Keratinocyte (primary cell): ENCODE results near the gene CCDC28B. TPM values are rescaled to one million over a fixed set of nuclear protein-coding genes. Genes with fewer than 3 reads are reported as not detected.

Experiments
- DNase-seq: peaks from one replicate; pipeline ENCODE4 v3.0.0-alpha.2; 2011; ENCODE audit warnings: low read depth, missing footprints, low spot score
- FAIRE-seq: peaks from 2 replicates; lab custom pipeline; 2011; peaks lifted over from hg19 to GRCh38; lab: Jason Lieb, UNC
- H2AFZ ChIP-seq: 2 replicates; pipeline ENCODE4 v1.6.0; 2012; ENCODE audit warnings: low read length, control low read depth, inconsistent platforms; ENCODE audit not compliant: control insufficient read depth
- H3K27ac ChIP-seq: 2 replicates; pipeline ENCODE4 v1.5.1; 2011; ENCODE audit warnings: low read length; ENCODE audit not compliant: control insufficient read depth, insufficient read depth
- H3K27me3 ChIP-seq: 3 replicates; pipeline ENCODE4 v1.6.0; 2011; ENCODE audit warnings: low read length; ENCODE audit not compliant: control insufficient read depth, insufficient read depth; ENCODE audit errors: extremely low read depth
- H3K36me3 ChIP-seq, 2 experiments: 2 replicates in 1 of 2; 3 replicates in 1 of 2; pipeline ENCODE4 v1.5.1; 2011; ENCODE audit warnings: low read length in 2 of 2, mild to moderate bottlenecking in 1 of 2; ENCODE audit not compliant: control insufficient read depth in 2 of 2, insufficient read depth in 2 of 2; ENCODE audit errors: extremely low read depth in 1 of 2
- H3K4me1 ChIP-seq: 3 replicates; pipeline ENCODE4 v1.5.1; 2011; ENCODE audit warnings: low read length; ENCODE audit not compliant: control insufficient read depth, insufficient read depth; ENCODE audit errors: extremely low read depth
- H3K4me2 ChIP-seq: 3 replicates; pipeline ENCODE4 v1.6.0; 2011; ENCODE audit warnings: low read depth, low read length; ENCODE audit not compliant: control insufficient read depth, insufficient read depth; ENCODE audit errors: extremely low read depth
- H3K4me3 ChIP-seq, 3 experiments: fragments of 200-600 bp in 1 of 3; sonication (generic) in 1 of 3; 2 replicates in 2 of 3; 3 replicates in 1 of 3; pipeline ENCODE4 v1.5.1; 2011 to 2016; ENCODE audit warnings: low read length in 3 of 3, mild to moderate bottlenecking in 3 of 3, control low read depth in 2 of 3, inconsistent platforms in 1 of 3, low read depth in 1 of 3, mixed read lengths in 1 of 3, mixed run types in 1 of 3, moderate library complexity in 1 of 3; ENCODE audit not compliant: control insufficient read depth in 2 of 3, insufficient read depth in 2 of 3; ENCODE audit errors: extremely low read depth in 1 of 3
- H3K79me2 ChIP-seq: 2 replicates; pipeline ENCODE4 v1.6.0; 2012; ENCODE audit warnings: low read length; ENCODE audit not compliant: control insufficient read depth, insufficient read depth
- H3K9ac ChIP-seq: 3 replicates; pipeline ENCODE4 v1.6.0; 2011; ENCODE audit warnings: low read length; ENCODE audit not compliant: control insufficient read depth, insufficient read depth; ENCODE audit errors: extremely low read depth
- H3K9me1 ChIP-seq: 3 replicates; pipeline ENCODE4 v1.6.0; 2011; ENCODE audit warnings: low read length; ENCODE audit not compliant: control insufficient read depth, insufficient read depth; ENCODE audit errors: extremely low read depth
- H3K9me3 ChIP-seq: 2 replicates; pipeline ENCODE4 v1.5.1; 2012; ENCODE audit warnings: low read depth, low read length; ENCODE audit not compliant: control insufficient read depth
- H4K20me1 ChIP-seq: 3 replicates; pipeline ENCODE4 v1.6.0; 2011; ENCODE audit warnings: low read length; ENCODE audit not compliant: control insufficient read depth, insufficient read depth; ENCODE audit errors: extremely low read depth
- CTCF ChIP-seq, 3 experiments: IDR thresholded peaks in 1 of 3; conservative IDR thresholded peaks in 1 of 3; optimal IDR thresholded peaks in 1 of 3; 2 replicates in 2 of 3; 3 replicates in 1 of 3; pipeline versions ENCODE3 to v1.5.1; 2011; ENCODE audit warnings: low read length in 3 of 3, mild to moderate bottlenecking in 3 of 3, moderate library complexity in 2 of 3, control low read depth in 1 of 3, inconsistent platforms in 1 of 3; ENCODE audit not compliant: insufficient read depth in 2 of 3; ENCODE audit errors: extremely low read depth in 1 of 3
- EZH2 ChIP-seq: IDR thresholded peaks from one replicate; pipeline ENCODE4 v1.6.1; 2012; ENCODE audit warnings: inconsistent platforms, mild to moderate bottlenecking, low read length, moderate library complexity
- dilution Hi-C: fragments of 300-500 bp; cut with MboI; formaldehyde crosslinking; loops from one replicate; pipeline ENCODE4 v1.7.0; 2020; ENCODE audit warnings: low sequenced_read_pairs; ENCODE audit not compliant: extremely low pct_ligation_motif_present
- polyA plus RNA-seq, 5 experiments: library from polyadenylated mRNA; depleted of rRNA in 3 of 5; stranded (reverse) in 3 of 5; stranded (forward) in 1 of 5; unstranded in 1 of 5; fragments of >200 nt; gene quantifications; 1 replicate in 1 of 5; 2 replicates in 3 of 5; 3 replicates in 1 of 5; pipeline versions ENCODE4 v1.2.1 to v1.2.3, GENCODE V29; 2011 to 2012; ENCODE audit warnings: missing spikeins in 2 of 5, low read depth in 1 of 5, low replicate concordance in 1 of 5

CCDC28B gene
- polyA plus RNA-seq, 1 donor (not counting 4 experiments of a cell fraction or from before 2014, with no cell fraction given), result 3.6 TPM

- no peak for DNase-seq
- H3K9me3 ChIP-seq, result no peaks in the 10 kb centered on the region
- no peak for FAIRE-seq
- no peak overlapping the region for H3K4me2 ChIP-seq
- peaks cover 65% of the 10 kb centered on the region for H3K79me2 ChIP-seq
- peaks cover 7% of the 10 kb centered on the region for H3K9me1 ChIP-seq
- peaks cover 4% of the 10 kb centered on the region for H4K20me1 ChIP-seq
- H3K36me3 ChIP-seq, result peaks cover 23 to 62% of the 10 kb centered on the region in 2 experiments
- H3K27ac ChIP-seq, result no peak overlapping the region
- H3K9ac ChIP-seq, result no peak overlapping the region
- peaks cover 15% of the 10 kb centered on the region for H3K4me1 ChIP-seq
- TF ChIP-seq CTCF (optimal IDR thresholded peaks at IDR 0.05 in 1 of 3, IDR thresholded peaks at IDR 0.05 in 1 of 3, conservative IDR thresholded peaks at IDR 0.05 in 1 of 3; ENCODE audit: extremely low read depth in 1 of 3, insufficient read depth in 2 of 3, low read length in 3 of 3) (no peak), EZH2 (no peak)
- no peak overlapping the region for H3K4me3 ChIP-seq
- no peaks in the 10 kb centered on the region for H3K27me3 ChIP-seq
- H2AFZ ChIP-seq, result no peak overlapping the region
- dilution Hi-C loops, result no loop called here
These were observed 15.7 kb upstream of the CCDC28B start for GRCh38 chr1:32184650-32185049.

- Histone ChIP-seq H3K4me1 (peaks cover 11% of the 10 kb centered on the region), H3K79me2 (peaks cover 56% of the 10 kb centered on the region), H3K27me3 (no peaks in the 10 kb centered on the region), H3K9me1 (peaks cover 7% of the 10 kb centered on the region), H3K9me3 (no peaks in the 10 kb centered on the region), H4K20me1 (peaks cover 4% of the 10 kb centered on the region), H3K9ac (no peak overlapping the region), H2AFZ (no peak overlapping the region), H3K4me2 (no peak overlapping the region), H3K36me3 (peaks cover 29 to 70% of the 10 kb centered on the region in 2 experiments), H3K27ac (peak overlapping the region; percentile 2), H3K4me3 (no peak overlapping the region)
- TF ChIP-seq CTCF (optimal IDR thresholded peaks at IDR 0.05 in 1 of 3, IDR thresholded peaks at IDR 0.05 in 1 of 3, conservative IDR thresholded peaks at IDR 0.05 in 1 of 3; ENCODE audit: extremely low read depth in 1 of 3, insufficient read depth in 2 of 3, low read length in 3 of 3) (no peak), EZH2 (no peak)
- dilution Hi-C loops, result no loop called here
- DNase-seq, result no peak
- no peak for FAIRE-seq
These were observed 14.3 kb upstream of the CCDC28B start for GRCh38 chr1:32186077-32186476.
